HEK293 (cell line): ENCODE data around the gene PRKAB1.

Experiments used
- CTCF ChIA-PET: fragments of 350-600 bp; formaldehyde crosslinking; extraction: SDS; loops from one replicate; lab custom pipeline; 2021; ENCODE audit warnings: antibody characterized with exemption; lab: Yijun Ruan, JAX
- POLR2A ChIA-PET: fragments of 300-600 bp; formaldehyde crosslinking; extraction: SDS; loops from one replicate; lab custom pipeline; 2020; ENCODE audit warnings: antibody characterized with exemption, inconsistent platforms; lab: Yijun Ruan, JAX
- H3K27ac ChIP-seq: fragments of 200-500 bp; sonication (Bioruptor generic); 2 replicates; pipeline ENCODE4 v1.5.1; 2014; ENCODE audit warnings: low read depth, low read length, control low read depth, inconsistent platforms; ENCODE audit errors: extremely low read depth
- H3K36me3 ChIP-seq, 2 experiments: fragments of 200-500 bp in 1 of 2; sonication (Bioruptor generic) in 1 of 2; 1 replicate in 1 of 2; 2 replicates in 1 of 2; pipeline ENCODE4 v1.5.1; 2014 to 2017; ENCODE audit warnings: inconsistent platforms in 2 of 2, low read length in 2 of 2; ENCODE audit not compliant: control insufficient read depth in 2 of 2, insufficient read depth in 1 of 2
- H3K4me1 ChIP-seq: fragments of 200-500 bp; sonication (Bioruptor generic); 2 replicates; pipeline ENCODE4 v1.5.1; 2014; ENCODE audit warnings: mild to moderate bottlenecking, low read length, inconsistent platforms; ENCODE audit not compliant: control insufficient read depth, insufficient read depth
- H3K4me3 ChIP-seq: 2 replicates; pipeline ENCODE4 v1.5.1; 2011; ENCODE audit warnings: low read depth, mild to moderate bottlenecking, control low read depth, low read length, moderate library complexity
- H3K9me3 ChIP-seq: fragments of 200-500 bp; sonication (Bioruptor generic); 2 replicates; pipeline ENCODE4 v1.5.1; 2014; ENCODE audit warnings: low read depth, low read length, inconsistent platforms; ENCODE audit not compliant: control insufficient read depth, insufficient read depth
- GLI2 ChIP-seq: fragments of 450-650 bp; formaldehyde crosslinking; IDR thresholded peaks from 2 replicates; pipeline ENCODE4; 2017; ENCODE audit warnings: missing biosample characterization, missing genetic modification characterization, low read depth, borderline replicate concordance
- GLIS2 ChIP-seq: fragments of 450-650 bp; formaldehyde crosslinking; IDR thresholded peaks from 2 replicates; pipeline ENCODE4 v1.5.1; 2016; ENCODE audit warnings: missing biosample characterization, missing genetic modification characterization
- KLF10 ChIP-seq: fragments of 450-650 bp; IDR thresholded peaks from 2 replicates; pipeline ENCODE4 v1.5.1; 2018; ENCODE audit warnings: missing biosample characterization, mild to moderate bottlenecking, missing genetic modification characterization
- PRDM1 ChIP-seq: fragments of 450-650 bp; formaldehyde crosslinking; IDR thresholded peaks from 2 replicates; pipeline ENCODE4; 2016; ENCODE audit warnings: missing biosample characterization, missing genetic modification characterization
- SETDB1 ChIP-seq: IDR thresholded peaks from one replicate; pipeline ENCODE4 v1.6.1; 2017; ENCODE audit warnings: mild to moderate bottlenecking, low read length, moderate library complexity, mixed read lengths; ENCODE audit not compliant: insufficient read length
- SP2 ChIP-seq: fragments of 450-650 bp; formaldehyde crosslinking; IDR thresholded peaks from 2 replicates; pipeline ENCODE4 v1.5.1; 2016; ENCODE audit warnings: missing biosample characterization, missing genetic modification characterization
- ZBTB17 ChIP-seq: fragments of 450-650 bp; formaldehyde crosslinking; IDR thresholded peaks from 2 replicates; pipeline ENCODE4 v1.5.1; 2016; ENCODE audit warnings: missing biosample characterization, missing genetic modification characterization
- ZBTB7A ChIP-seq: fragments of 450-650 bp; formaldehyde crosslinking; IDR thresholded peaks from 2 replicates; pipeline ENCODE4 v1.5.1; 2016; ENCODE audit warnings: low read depth, missing biosample characterization, missing genetic modification characterization
- ZNF114 ChIP-seq: fragments of 450-650 bp; formaldehyde crosslinking; IDR thresholded peaks from 2 replicates; pipeline ENCODE4 v1.5.0; 2017; ENCODE audit warnings: missing biosample characterization, missing genetic modification characterization
- ZNF133 ChIP-seq: fragments of 450-650 bp; formaldehyde crosslinking; IDR thresholded peaks from 2 replicates; pipeline ENCODE4 v1.5.1; 2016; ENCODE audit warnings: missing biosample characterization, missing genetic modification characterization
- ZNF184 ChIP-seq: fragments of 450-650 bp; IDR thresholded peaks from 2 replicates; pipeline ENCODE4 v1.5.1; 2018; ENCODE audit warnings: missing biosample characterization, mild to moderate bottlenecking, missing genetic modification characterization
- ZNF19 ChIP-seq: fragments of 450-650 bp; formaldehyde crosslinking; IDR thresholded peaks from 2 replicates; pipeline ENCODE4; 2016; ENCODE audit warnings: missing biosample characterization, missing genetic modification characterization, low read depth
- ZNF23 ChIP-seq: fragments of 450-650 bp; formaldehyde crosslinking; IDR thresholded peaks from 2 replicates; pipeline ENCODE4 v1.5.1; 2016; ENCODE audit warnings: missing biosample characterization, missing genetic modification characterization, borderline replicate concordance
- ZNF266 ChIP-seq: fragments of 450-650 bp; formaldehyde crosslinking; IDR thresholded peaks from 2 replicates; pipeline ENCODE4 v1.5.1; 2016; ENCODE audit warnings: missing biosample characterization, missing genetic modification characterization, low read depth
- ZNF37A ChIP-seq: fragments of 450-650 bp; IDR thresholded peaks from 2 replicates; pipeline ENCODE4 v1.5.1; 2018; ENCODE audit warnings: missing biosample characterization, missing genetic modification characterization
- ZNF514 ChIP-seq: fragments of 450-650 bp; formaldehyde crosslinking; IDR thresholded peaks from 2 replicates; pipeline ENCODE4 v1.5.1; 2016; ENCODE audit warnings: missing biosample characterization, missing genetic modification characterization
- ZNF544 ChIP-seq: fragments of 450-650 bp; formaldehyde crosslinking; IDR thresholded peaks from 2 replicates; pipeline ENCODE4 v1.5.0; 2017; ENCODE audit warnings: missing biosample characterization, missing genetic modification characterization
- ZNF549 ChIP-seq: fragments of 450-650 bp; IDR thresholded peaks from 2 replicates; pipeline ENCODE4 v1.5.1; 2018; ENCODE audit warnings: missing biosample characterization, missing genetic modification characterization, mild to moderate bottlenecking, inconsistent platforms, moderate library complexity
- ZNF677 ChIP-seq: fragments of 450-650 bp; IDR thresholded peaks from 2 replicates; pipeline ENCODE4 v1.5.0; 2018; ENCODE audit warnings: missing biosample characterization, mild to moderate bottlenecking, missing genetic modification characterization, moderate library complexity
- ZNF768 ChIP-seq: fragments of 450-650 bp; formaldehyde crosslinking; IDR thresholded peaks from 2 replicates; pipeline ENCODE4 v1.5.1; 2018; ENCODE audit warnings: missing biosample characterization, mild to moderate bottlenecking, missing genetic modification characterization
- ZNF791 ChIP-seq: fragments of 450-650 bp; formaldehyde crosslinking; IDR thresholded peaks from 2 replicates; pipeline ENCODE4 v1.5.1; 2016; ENCODE audit warnings: missing biosample characterization, missing genetic modification characterization
- ZNF792 ChIP-seq: fragments of 450-650 bp; formaldehyde crosslinking; IDR thresholded peaks from 2 replicates; pipeline ENCODE4 v1.5.1; 2016; ENCODE audit warnings: missing biosample characterization, missing genetic modification characterization
- TF ChIP-seq, protein P1 (sequence below): fragments of 450-650 bp; formaldehyde crosslinking; conservative IDR thresholded peaks from 2 replicates; pipeline ENCODE4 v1.5.1; 2016; ENCODE audit warnings: low read depth, missing biosample characterization, missing genetic modification characterization

PRKAB1 gene

DNA sequence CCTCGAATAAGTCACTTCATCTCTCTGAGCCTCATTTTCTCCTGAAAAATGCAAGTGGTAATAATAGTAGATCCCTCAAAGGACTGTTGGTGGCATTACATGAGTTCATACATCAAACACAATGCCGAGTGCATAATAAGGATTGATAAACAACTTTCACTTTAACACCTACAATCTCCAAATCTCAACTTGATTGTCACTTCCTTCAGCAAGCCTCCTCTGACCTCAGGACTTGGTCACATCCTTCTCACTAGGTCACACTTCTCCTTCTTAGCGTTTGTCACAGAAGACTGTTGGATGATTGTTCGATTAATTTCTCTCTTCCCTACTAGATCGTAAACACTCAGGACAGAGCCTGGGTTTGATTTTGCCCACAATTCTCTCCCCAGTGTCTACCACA lies 7.9 kb upstream of the PRKAB1 start:
- CTCF ChIA-PET: interaction anchor here (0.7 to 1.1 kb wide), 3 partner anchors 116 to 228 kb away, joined by 3 to 5 read pairs (median 3); no protein-coding TSS in a partner anchor
- Histone ChIP-seq H3K27ac (no peak overlapping the region), H3K36me3 (no peaks in the 10 kb centered on the region), H3K4me1 (no peaks in the 10 kb centered on the region), H3K4me3 (no peak overlapping the region), H3K9me3 (no peaks in the 10 kb centered on the region)
- POLR2A ChIA-PET: no interaction called here
- TF ChIP-seq PRDM1 (tag by site-specific recombination) (peak; percentile 41; the same call in 1 of the 2 replicates), ZNF791 (tag by site-specific recombination) (no peak), ZNF514 (tag by site-specific recombination) (no peak)

DNA sequence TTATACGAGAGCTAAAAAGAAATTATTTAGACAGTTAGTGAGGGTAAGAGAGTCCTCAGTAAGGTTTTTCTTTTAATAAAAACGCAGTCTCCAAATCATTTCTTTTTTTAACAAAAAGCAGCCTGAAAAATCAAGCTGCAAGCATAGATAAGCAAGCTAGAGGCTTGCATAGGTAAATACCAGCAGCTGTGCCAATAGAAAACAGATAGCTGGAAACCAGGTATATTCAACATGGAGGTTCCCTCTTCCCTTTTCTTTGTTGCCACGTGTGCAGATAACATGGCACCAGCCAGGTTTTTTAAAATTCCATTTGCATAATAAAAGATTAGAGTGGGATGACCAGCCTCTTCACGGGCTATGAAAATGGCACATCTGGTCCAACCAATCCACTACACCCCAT lies 6.1 kb upstream of the PRKAB1 start:
- ChIA-PET POLR2A (no interaction called here), CTCF (interaction anchor here (0.5 kb wide), 1 partner anchor 288 kb away, joined by 4 read pairs; no protein-coding TSS in a partner anchor)

DNA sequence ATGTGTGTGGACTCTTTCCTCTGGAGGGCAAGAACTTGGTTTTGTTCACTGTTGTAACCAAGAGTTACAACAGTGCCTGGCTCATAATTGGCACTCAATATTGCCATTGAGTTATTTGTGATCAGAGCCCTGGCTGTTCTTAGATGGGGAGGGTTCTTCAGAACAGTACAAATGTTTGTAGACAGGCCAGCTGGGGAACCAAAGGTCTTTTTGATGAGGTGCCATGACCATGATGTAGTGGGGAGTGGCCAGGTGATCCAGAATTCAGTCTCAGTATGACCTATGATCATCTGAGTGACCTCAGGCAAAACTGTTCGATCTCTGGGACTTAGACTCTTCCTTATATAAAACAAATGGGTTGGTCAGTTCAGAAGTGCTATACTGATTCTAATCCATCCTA lies 3.3 kb upstream of the PRKAB1 start:
- Histone ChIP-seq H3K9me3 (no peaks in the 10 kb centered on the region), H3K36me3 (peaks cover 0 to under 1% of the 10 kb centered on the region in 2 experiments; a peak in 2 of 3 replicates), H3K4me1 (no peaks in the 10 kb centered on the region), H3K27ac (no peak overlapping the region), H3K4me3 (no peak overlapping the region)
- ChIA-PET POLR2A (no interaction called here), CTCF (interaction anchor here (0.6 to 1.4 kb wide), 3 partner anchors 15 to 220 kb away, joined by 3 to 6 read pairs (median 4); no protein-coding TSS in a partner anchor)
- TF ChIP-seq SETDB1 (no peak), ZNF266 (no peak), SP2 (tag by site-specific recombination) (no peak), ZNF792 (no peak), ZNF114 (tag by site-specific recombination) (no peak)
- TF ChIP-seq, protein P1, sequence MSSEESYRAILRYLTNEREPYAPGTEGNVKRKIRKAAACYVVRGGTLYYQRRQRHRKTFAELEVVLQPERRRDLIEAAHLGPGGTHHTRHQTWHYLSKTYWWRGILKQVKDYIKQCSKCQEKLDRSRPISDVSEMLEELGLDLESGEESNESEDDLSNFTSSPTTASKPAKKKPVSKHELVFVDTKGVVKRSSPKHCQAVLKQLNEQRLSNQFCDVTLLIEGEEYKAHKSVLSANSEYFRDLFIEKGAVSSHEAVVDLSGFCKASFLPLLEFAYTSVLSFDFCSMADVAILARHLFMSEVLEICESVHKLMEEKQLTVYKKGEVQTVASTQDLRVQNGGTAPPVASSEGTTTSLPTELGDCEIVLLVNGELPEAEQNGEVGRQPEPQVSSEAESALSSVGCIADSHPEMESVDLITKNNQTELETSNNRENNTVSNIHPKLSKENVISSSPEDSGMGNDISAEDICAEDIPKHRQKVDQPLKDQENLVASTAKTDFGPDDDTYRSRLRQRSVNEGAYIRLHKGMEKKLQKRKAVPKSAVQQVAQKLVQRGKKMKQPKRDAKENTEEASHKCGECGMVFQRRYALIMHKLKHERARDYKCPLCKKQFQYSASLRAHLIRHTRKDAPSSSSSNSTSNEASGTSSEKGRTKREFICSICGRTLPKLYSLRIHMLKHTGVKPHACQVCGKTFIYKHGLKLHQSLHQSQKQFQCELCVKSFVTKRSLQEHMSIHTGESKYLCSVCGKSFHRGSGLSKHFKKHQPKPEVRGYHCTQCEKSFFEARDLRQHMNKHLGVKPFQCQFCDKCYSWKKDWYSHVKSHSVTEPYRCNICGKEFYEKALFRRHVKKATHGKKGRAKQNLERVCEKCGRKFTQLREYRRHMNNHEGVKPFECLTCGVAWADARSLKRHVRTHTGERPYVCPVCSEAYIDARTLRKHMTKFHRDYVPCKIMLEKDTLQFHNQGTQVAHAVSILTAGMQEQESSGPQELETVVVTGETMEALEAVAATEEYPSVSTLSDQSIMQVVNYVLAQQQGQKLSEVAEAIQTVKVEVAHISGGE (tag by site-specific recombination): no peak

More for the DNA sequence above, 6.1 kb upstream of the PRKAB1 start:
- Histone ChIP-seq H3K27ac (no peak overlapping the region), H3K4me1 (no peaks in the 10 kb centered on the region), H3K9me3 (no peaks in the 10 kb centered on the region), H3K4me3 (no peak overlapping the region), H3K36me3 (no peaks in the 10 kb centered on the region)
- TF ChIP-seq ZNF37A (tag by site-specific recombination) (no peak), ZNF544 (tag by site-specific recombination) (no peak), ZNF677 (tag by site-specific recombination) (no peak), KLF10 (tag by site-specific recombination) (no peak), ZNF549 (no peak), ZBTB17 (tag by site-specific recombination) (no peak), GLIS2 (tag by site-specific recombination) (no peak), GLI2 (tag by site-specific recombination) (no peak), ZNF19 (tag by site-specific recombination) (no peak), ZBTB7A (tag by site-specific recombination) (no peak), ZNF184 (no peak), ZNF23 (tag by site-specific recombination) (no peak), ZNF133 (tag by site-specific recombination) (no peak), ZNF791 (tag by site-specific recombination) (no peak), ZNF768 (tag by site-specific recombination) (no peak)
